MM.1S (cell line): Measurements from ENCODE around the gene POMZP3.
"Not testable (repeated sequence)": the region's sequence is repeated elsewhere in the genome, so short reads cannot be mapped to it uniquely, and the experiment has no call there.

Source experiments
- CTCF ChIP-seq: fragments of 300-600 bp; sonication (generic); IDR thresholded peaks from 2 replicates; pipeline ENCODE4 v1.5.1; 2016; ENCODE audit warnings: antibody characterized with exemption, low read length, mixed read lengths
- EZH2phosphoT487 ChIP-seq: fragments of 300-600 bp; sonication (generic); IDR thresholded peaks from 2 replicates; pipeline ENCODE4 v1.6.1; 2018; ENCODE audit warnings: antibody characterized with exemption, low read length

GRCh38 chr7:76575919-76576655 lies 51.0 kb downstream of the POMZP3 start:
- TF ChIP-seq CTCF, EZH2phosphoT487: not testable (repeated sequence)
